ENCODE data around the gene PPP4R1. TPM values are rescaled to one million over a fixed set of nuclear protein-coding genes. Genes with fewer than 3 reads are reported as not detected.

PPP4R1 gene
- total RNA-seq, 1 experiment from 2014 or later = 106 TPM

GRCh38 chr18:9586814-9587213 is 27.5 kb downstream of the PPP4R1 start:
- Histone ChIP-seq H2BK20ac (ENCODE audit: low read depth, low read length, poor library complexity, severe bottlenecking) (no peak overlapping the region), H3K9ac (ENCODE audit: extremely low read depth, insufficient read length, low read length) (no peak overlapping the region), H2AK5ac (ENCODE audit: insufficient read length, low read length) (no peak overlapping the region), H4K8ac (replicated peaks; ENCODE audit: insufficient read length, low read depth, low read length) (no peak overlapping the region), H2BK12ac (ENCODE audit: insufficient read length, low read depth, low read length) (no peak overlapping the region), H2BK120ac (ENCODE audit: low read depth, low read length, poor library complexity, severe bottlenecking) (no peak overlapping the region), H3K9me3 (ENCODE audit: control insufficient read depth, low read depth, low read length) (no peaks in the 10 kb centered on the region), H3K4ac (ENCODE audit: low read depth, low read length) (no peak overlapping the region), H2BK5ac (ENCODE audit: insufficient read length, low read length) (no peak overlapping the region), H3K56ac (ENCODE audit: insufficient read length, low read depth, low read length) (no peak overlapping the region), H3K79me1 (ENCODE audit: insufficient read depth, low read depth, low read length, poor library complexity, severe bottlenecking) (no peaks in the 10 kb centered on the region), H3K4me1 (ENCODE audit: insufficient read depth, low read length) (no peaks in the 10 kb centered on the region), H3K23ac (ENCODE audit: insufficient read length, low read depth, low read length) (no peak overlapping the region), H3K23me2 (ENCODE audit: insufficient read length, low read depth, low read length, poor library complexity, severe bottlenecking) (no peaks in the 10 kb centered on the region), H4K20me1 (ENCODE audit: control insufficient read depth, insufficient read depth, insufficient read length) (no peaks in the 10 kb centered on the region), H3K14ac (ENCODE audit: insufficient read depth, low read length) (no peak overlapping the region), H3T11ph (ENCODE audit: low read length) (no peak overlapping the region), H3K79me2 (ENCODE audit: insufficient read depth, low read length) (no peaks in the 10 kb centered on the region), H4K91ac (ENCODE audit: insufficient read length, low read depth, low read length) (no peak overlapping the region), H2AFZ (ENCODE audit: low read length) (no peak overlapping the region), H3K18ac (ENCODE audit: insufficient read length, low read depth, low read length) (no peak overlapping the region), H3K4me2 (ENCODE audit: insufficient read depth, insufficient read length, low read length) (no peak overlapping the region), H3K27ac (ENCODE audit: insufficient read length, low read depth, low read length) (no peak overlapping the region), H2BK15ac (ENCODE audit: low read depth, low read length) (no peak overlapping the region), H4K5ac (ENCODE audit: insufficient read length, low read depth, low read length) (no peak overlapping the region), H3K27me3 (ENCODE audit: insufficient read depth, low read length) (no peaks in the 10 kb centered on the region)
- H3K4me1 Mint-ChIP-seq = no peaks in the 10 kb centered on the region
- no peak overlapping the region for H3K4me3 Mint-ChIP-seq
- no CpG with 5 or more reads among the region's 3 CpGs for WGBS (ENCODE audit: extremely low coverage, insufficient read length, low lambda C conversion rate)
- peaks cover 0 to 3% of the 10 kb centered on the region in 2 experiments; a peak in 2 of 5 replicates for H3K9me3 Mint-ChIP-seq
- TF ChIP-seq CTCF (conservative IDR thresholded peaks at IDR 0.05) = no peak
- H3K27ac Mint-ChIP-seq = no peak overlapping the region
- no peaks in the 10 kb centered on the region for H3K27me3 Mint-ChIP-seq (ENCODE audit: low read depth)
- no peak for DNase-seq
- peaks cover 22 to 72% (median 63%) of the 10 kb centered on the region in 3 experiments; a peak in 6 of 7 replicates for H3K36me3 Mint-ChIP-seq (ENCODE audit: insufficient read depth in 1 of 3, low read depth in 3 of 3)

Data from H9 (cell line).